GM12878 (cell line): ENCODE data around the gene SLCO2B1. TPM values are rescaled to one million over a fixed set of nuclear protein-coding genes. Genes with fewer than 3 reads are reported as not detected.
A peak's percentile ranks its signal among the peaks of the same experiment; 100 is the strongest.

Source experiments
- CEBPZ ChIP-seq: fragments of 150-350 bp; IDR thresholded peaks from 2 replicates; pipeline ENCODE4 v1.6.1; 2016; ENCODE audit warnings: low read depth, low read length
- CUX1 ChIP-seq: IDR thresholded peaks from 2 replicates; pipeline ENCODE4 v1.6.1; 2012; ENCODE audit warnings: improper control_type of control experiment, low read depth, low read length; ENCODE audit not compliant: insufficient replicate concordance
- DPF2 ChIP-seq: fragments of 450-650 bp; IDR thresholded peaks from 2 replicates; pipeline ENCODE4 v1.6.1; 2017; ENCODE audit warnings: mild to moderate bottlenecking
- ETV6 ChIP-seq, 2 experiments: fragments of 450-650 bp in 1 of 2; IDR thresholded peaks in 1 of 2; conservative IDR thresholded peaks in 1 of 2; 2 replicates each; pipeline ENCODE4 v1.6.1; 2014; ENCODE audit warnings: antibody characterized with exemption in 1 of 2, borderline replicate concordance in 1 of 2, low read depth in 1 of 2, mild to moderate bottlenecking in 1 of 2, moderate library complexity in 1 of 2
- GATAD2B ChIP-seq: fragments of 450-650 bp; conservative IDR thresholded peaks from 2 replicates; pipeline ENCODE4 v1.6.1; 2017; ENCODE audit warnings: low read depth, mild to moderate bottlenecking, moderate library complexity
- HCFC1 ChIP-seq: fragments of 150-350 bp; IDR thresholded peaks from 2 replicates; pipeline ENCODE4 v1.6.1; 2014; ENCODE audit warnings: low read length
- MTA3 ChIP-seq: IDR thresholded peaks from 2 replicates; pipeline ENCODE4 v1.6.1; 2012; ENCODE audit warnings: low read length, inconsistent platforms, borderline replicate concordance
- TCF7 ChIP-seq: IDR thresholded peaks from 2 replicates; pipeline ENCODE4 v1.6.1; 2014; ENCODE audit warnings: antibody characterized with exemption, borderline replicate concordance
- ZNF622 ChIP-seq: fragments of 450-650 bp; IDR thresholded peaks from 2 replicates; pipeline ENCODE4 v1.6.1; 2017; ENCODE audit warnings: mild to moderate bottlenecking, inconsistent platforms
- polyA plus RNA-seq, 11 experiments: library from polyadenylated mRNA; depleted of rRNA in 4 of 11; unstranded in 6 of 11; stranded (reverse) in 5 of 11; fragments of >200 nt; fragmentation: Nextera tagmentation in 4 of 11; fragmentation: Illumina TruSeq in 1 of 11; extraction: Ambion mirVana in 4 of 11; extraction: Trizol in 1 of 11; gene quantifications; 1 replicate in 1 of 11; 2 replicates in 10 of 11; pipeline versions ENCODE4 v1.2.1 to v1.2.3, GENCODE V29; 2011 to 2016; ENCODE audit warnings: inconsistent platforms in 2 of 11, missing spikeins in 2 of 11, low read depth in 1 of 11
- total RNA-seq, 4 experiments: library from RNA; depleted of rRNA in 3 of 4; stranded (reverse); fragments of >200 nt in 3 of 4; fragmentation: Illumina TruSeq in 1 of 4; extraction: Trizol in 1 of 4; gene quantifications; 2 replicates each; pipeline versions ENCODE4 v1.2.1 to v1.2.3, GENCODE V29; 2013 to 2021
- TF ChIP-seq, protein P1 (sequence below): fragments of 450-650 bp; IDR thresholded peaks from 2 replicates; pipeline ENCODE4 v1.6.1; 2018; ENCODE audit warnings: mild to moderate bottlenecking, low read depth, moderate library complexity; ENCODE audit not compliant: partially characterized antibody
- TF ChIP-seq, protein P2 (sequence below): IDR thresholded peaks from 2 replicates; pipeline ENCODE4 v1.6.1; 2012; ENCODE audit warnings: low read depth, low read length, improper control_type of control experiment

SLCO2B1 gene
- total and polyA plus RNA-seq, 10 of the 15 experiments (the other 5 are each of a cell fraction or from before 2014, with no cell fraction given), result 0.05 to 3.5 (median 0.93) TPM; not detected in 2

- TF ChIP-seq ETV6 (conservative IDR thresholded peaks at IDR 0.05 in 1 of 2, IDR thresholded peaks at IDR 0.05 in 1 of 2; ENCODE audit: borderline replicate concordance in 1 of 2, low read depth in 1 of 2), result no peak
- TF ChIP-seq GATAD2B, result peak; percentile 58
- TF ChIP-seq, protein P1, sequence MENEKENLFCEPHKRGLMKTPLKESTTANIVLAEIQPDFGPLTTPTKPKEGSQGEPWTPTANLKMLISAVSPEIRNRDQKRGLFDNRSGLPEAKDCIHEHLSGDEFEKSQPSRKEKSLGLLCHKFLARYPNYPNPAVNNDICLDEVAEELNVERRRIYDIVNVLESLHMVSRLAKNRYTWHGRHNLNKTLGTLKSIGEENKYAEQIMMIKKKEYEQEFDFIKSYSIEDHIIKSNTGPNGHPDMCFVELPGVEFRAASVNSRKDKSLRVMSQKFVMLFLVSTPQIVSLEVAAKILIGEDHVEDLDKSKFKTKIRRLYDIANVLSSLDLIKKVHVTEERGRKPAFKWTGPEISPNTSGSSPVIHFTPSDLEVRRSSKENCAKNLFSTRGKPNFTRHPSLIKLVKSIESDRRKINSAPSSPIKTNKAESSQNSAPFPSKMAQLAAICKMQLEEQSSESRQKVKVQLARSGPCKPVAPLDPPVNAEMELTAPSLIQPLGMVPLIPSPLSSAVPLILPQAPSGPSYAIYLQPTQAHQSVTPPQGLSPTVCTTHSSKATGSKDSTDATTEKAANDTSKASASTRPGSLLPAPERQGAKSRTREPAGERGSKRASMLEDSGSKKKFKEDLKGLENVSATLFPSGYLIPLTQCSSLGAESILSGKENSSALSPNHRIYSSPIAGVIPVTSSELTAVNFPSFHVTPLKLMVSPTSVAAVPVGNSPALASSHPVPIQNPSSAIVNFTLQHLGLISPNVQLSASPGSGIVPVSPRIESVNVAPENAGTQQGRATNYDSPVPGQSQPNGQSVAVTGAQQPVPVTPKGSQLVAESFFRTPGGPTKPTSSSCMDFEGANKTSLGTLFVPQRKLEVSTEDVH, result no peak
- TF ChIP-seq, protein P2, sequence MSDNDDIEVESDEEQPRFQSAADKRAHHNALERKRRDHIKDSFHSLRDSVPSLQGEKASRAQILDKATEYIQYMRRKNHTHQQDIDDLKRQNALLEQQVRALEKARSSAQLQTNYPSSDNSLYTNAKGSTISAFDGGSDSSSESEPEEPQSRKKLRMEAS, result peak; percentile 29; the same call in 1 of the 2 replicates
- 0 out of 2 replicates have a peak, but pooled peaks have one; percentile 23 for TF ChIP-seq DPF2
- no peak for TF ChIP-seq CUX1
- no peak for TF ChIP-seq MTA3
- no peak for TF ChIP-seq ZNF622
- no peak for TF ChIP-seq TCF7
- TF ChIP-seq CEBPZ, result no peak
- TF ChIP-seq HCFC1, result no peak
Measured at GRCh38 chr11:75241036-75241905, 90.4 kb downstream of the SLCO2B1 start (continued).
